ENCODE results near the gene TSPAN17. TPM values are rescaled to one million over a fixed set of nuclear protein-coding genes. Genes with fewer than 3 reads are reported as not detected.
"Not testable (repeated sequence)": the region's sequence is repeated elsewhere in the genome, so short reads cannot be mapped to it uniquely, and the experiment has no call there.

The TSPAN17 gene
- total RNA-seq, 2 donors from 2014 or later: 30.5 to 36.1 TPM

DNA sequence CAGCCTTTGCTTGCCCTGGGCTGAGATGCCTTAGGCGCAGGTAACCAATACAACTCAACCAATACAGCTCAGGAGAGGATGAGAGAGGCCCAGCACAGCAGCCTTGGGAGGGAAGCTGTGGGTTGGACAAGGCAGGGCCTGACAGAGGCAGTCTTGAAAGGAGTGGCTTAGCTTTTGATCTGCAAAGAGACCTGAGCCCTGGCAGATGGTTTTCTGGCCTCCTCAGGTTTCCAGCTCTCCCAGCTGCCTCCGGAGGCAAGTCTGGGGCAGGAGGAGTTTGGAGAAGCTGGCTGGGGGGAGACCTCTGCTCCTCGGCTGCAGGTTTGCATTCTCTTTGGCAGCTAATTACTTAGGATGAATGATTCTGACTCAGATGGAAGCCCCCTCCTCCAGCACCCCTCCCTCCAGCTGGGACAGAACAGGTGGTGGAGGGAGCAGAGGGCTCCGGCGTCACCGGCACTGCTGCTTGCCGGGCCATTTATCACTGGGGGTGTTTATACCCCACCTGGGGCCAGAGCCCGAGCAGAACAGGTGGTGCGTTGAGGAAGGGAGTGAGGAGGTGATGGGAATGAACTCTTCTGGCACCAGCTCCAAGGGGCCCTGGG, 50.8 kb downstream of the TSPAN17 start:
- no peak for DNase-seq
- intact Hi-C loops (cut with DNase I): no loop called here
- no peaks in the 10 kb centered on the region for H3K36me3 ChIP-seq
- no peak overlapping the region for H3K27ac ChIP-seq
- no peaks in the 10 kb centered on the region for H3K9me3 ChIP-seq
- no peak overlapping the region for H3K4me3 ChIP-seq
- peaks cover 2% of the 10 kb centered on the region for H3K4me1 ChIP-seq
- H3K27me3 ChIP-seq: no peaks in the 10 kb centered on the region
- H3K9ac ChIP-seq (ENCODE audit: low read depth in 2 of 2, low read length in 2 of 2): no peak overlapping the region
- TF ChIP-seq, protein P1, sequence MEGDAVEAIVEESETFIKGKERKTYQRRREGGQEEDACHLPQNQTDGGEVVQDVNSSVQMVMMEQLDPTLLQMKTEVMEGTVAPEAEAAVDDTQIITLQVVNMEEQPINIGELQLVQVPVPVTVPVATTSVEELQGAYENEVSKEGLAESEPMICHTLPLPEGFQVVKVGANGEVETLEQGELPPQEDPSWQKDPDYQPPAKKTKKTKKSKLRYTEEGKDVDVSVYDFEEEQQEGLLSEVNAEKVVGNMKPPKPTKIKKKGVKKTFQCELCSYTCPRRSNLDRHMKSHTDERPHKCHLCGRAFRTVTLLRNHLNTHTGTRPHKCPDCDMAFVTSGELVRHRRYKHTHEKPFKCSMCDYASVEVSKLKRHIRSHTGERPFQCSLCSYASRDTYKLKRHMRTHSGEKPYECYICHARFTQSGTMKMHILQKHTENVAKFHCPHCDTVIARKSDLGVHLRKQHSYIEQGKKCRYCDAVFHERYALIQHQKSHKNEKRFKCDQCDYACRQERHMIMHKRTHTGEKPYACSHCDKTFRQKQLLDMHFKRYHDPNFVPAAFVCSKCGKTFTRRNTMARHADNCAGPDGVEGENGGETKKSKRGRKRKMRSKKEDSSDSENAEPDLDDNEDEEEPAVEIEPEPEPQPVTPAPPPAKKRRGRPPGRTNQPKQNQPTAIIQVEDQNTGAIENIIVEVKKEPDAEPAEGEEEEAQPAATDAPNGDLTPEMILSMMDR (IDR thresholded peaks at IDR 0.05): no peak

- H3K9me3 ChIP-seq; intact Hi-C loops (cut with DNase I); H3K4me3 ChIP-seq; H3K4me1 ChIP-seq; H3K27ac ChIP-seq; DNase-seq; H3K36me3 ChIP-seq; H3K9ac ChIP-seq (ENCODE audit: low read depth in 2 of 2, low read length in 2 of 2); H3K27me3 ChIP-seq: not testable (repeated sequence)
Measured at GRCh38 chr5:176699446-176699845, 52.2 kb downstream of the TSPAN17 start.

DNA sequence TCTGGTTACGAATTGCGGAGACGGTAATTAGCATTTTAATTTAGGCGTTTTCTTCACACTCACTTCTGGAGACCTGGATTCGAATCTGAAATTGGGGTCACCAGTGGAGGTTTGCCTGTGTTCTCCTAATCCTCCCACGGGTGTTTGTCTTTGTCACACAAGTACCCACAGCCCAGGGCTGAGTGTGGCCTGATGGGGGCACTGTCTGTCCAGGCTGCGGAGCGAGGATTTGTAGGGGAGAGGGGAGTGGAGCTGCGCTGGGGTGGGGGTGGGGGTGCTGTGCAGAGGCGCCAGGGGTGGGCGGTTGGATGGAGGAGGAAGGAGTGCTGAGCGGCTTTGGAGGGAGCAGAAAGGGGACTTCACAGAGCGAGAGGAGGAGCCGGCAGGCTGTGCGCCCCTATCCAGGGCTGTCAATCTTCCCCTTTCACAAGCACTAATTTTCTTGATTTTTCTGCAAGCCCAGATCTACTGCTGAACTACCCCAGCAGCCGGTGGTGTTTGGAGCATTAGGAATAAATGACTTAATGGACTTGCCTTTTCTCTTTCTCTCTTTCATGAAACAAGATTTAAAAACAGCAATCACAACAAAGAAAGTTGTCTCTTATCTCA, 53.1 kb downstream of the TSPAN17 start:
- Histone ChIP-seq H3K36me3 (no peaks in the 10 kb centered on the region), H3K27ac (no peak overlapping the region), H3K27me3 (no peaks in the 10 kb centered on the region), H3K9me3 (no peaks in the 10 kb centered on the region), H3K4me1 (no peaks in the 10 kb centered on the region), H3K9ac (ENCODE audit: low read depth in 2 of 2, low read length in 2 of 2) (no peak overlapping the region), H3K4me3 (no peak overlapping the region)
- no peak for DNase-seq
- TF ChIP-seq, protein P1 (IDR thresholded peaks at IDR 0.05): no peak
- intact Hi-C loops (cut with DNase I): no loop called here

GRCh38 chr5:176702671-176703641, 55.7 kb downstream of the TSPAN17 start:
- Histone ChIP-seq H3K4me3 (no peak overlapping the region), H3K27ac (no peak overlapping the region), H3K9me3 (no peaks in the 10 kb centered on the region), H3K36me3 (no peaks in the 10 kb centered on the region), H3K9ac (ENCODE audit: low read depth in 2 of 2, low read length in 2 of 2) (no peak overlapping the region), H3K27me3 (no peaks in the 10 kb centered on the region), H3K4me1 (no peaks in the 10 kb centered on the region)
- TF ChIP-seq, protein P1 (IDR thresholded peaks at IDR 0.05): no peak
- DNase-seq: no peak
- intact Hi-C loops (cut with DNase I): no loop called here

- Histone ChIP-seq H3K9ac (ENCODE audit: low read depth in 2 of 2, low read length in 2 of 2) (no peak overlapping the region), H3K36me3 (no peaks in the 10 kb centered on the region), H3K4me1 (no peaks in the 10 kb centered on the region), H3K27me3 (no peaks in the 10 kb centered on the region), H3K4me3 (no peak overlapping the region), H3K9me3 (no peaks in the 10 kb centered on the region), H3K27ac (no peak overlapping the region)
- DNase-seq: no peak
- TF ChIP-seq, protein P1 (IDR thresholded peaks at IDR 0.05): no peak
- intact Hi-C loops (cut with DNase I): no loop called here
Measured at GRCh38 chr5:176703857-176704256, 56.6 kb downstream of the TSPAN17 start.

Measured in colonic mucosa (tissue), 4 donors.